ENCODE measurements around the gene ACTR3. TPM values are rescaled to one million over a fixed set of nuclear protein-coding genes. Genes with fewer than 3 reads are reported as not detected.

ACTR3 gene
- total RNA-seq, 1 donor from 2014 or later = 104 TPM

DNA sequence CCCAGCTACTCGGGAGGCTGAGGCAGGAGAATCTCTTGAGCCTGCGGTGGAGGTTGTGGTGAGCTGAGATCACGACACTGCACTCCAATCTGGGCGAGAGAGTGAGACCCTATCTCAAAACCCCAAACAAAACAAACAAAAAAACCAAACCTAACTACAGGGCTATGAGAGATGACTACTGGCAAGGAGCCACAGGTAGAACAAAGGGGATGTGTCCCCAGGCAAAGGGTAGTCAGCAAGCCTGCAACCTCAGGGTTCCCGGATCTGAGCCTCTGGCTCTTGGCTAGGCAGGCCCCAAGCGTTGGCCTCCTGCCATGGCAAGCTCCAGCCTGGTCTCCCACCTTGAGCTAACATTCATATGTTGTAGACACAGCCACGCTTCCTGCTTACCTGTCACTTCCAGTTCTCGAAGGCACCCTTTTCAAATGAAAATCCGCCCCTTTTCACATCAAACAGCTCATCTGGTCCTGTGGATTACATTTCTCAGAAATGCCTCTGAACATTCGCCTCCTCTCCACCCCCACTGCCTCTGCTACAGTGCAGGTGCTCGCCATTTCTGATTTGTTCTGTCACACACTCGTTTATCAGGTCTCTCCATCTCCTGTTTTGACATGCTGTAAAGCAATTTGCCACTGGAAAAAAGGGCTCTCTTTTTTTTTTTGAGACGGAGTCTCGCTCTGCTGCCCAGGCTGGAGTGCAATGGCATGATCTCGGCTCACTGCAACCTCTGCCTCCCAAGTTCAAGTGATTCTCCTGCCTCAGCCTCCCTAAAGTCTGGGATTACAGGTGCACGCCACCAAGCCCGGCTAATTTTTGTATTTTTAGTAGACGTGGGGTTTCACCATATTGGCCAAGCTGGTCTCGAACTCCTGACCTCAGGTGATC is 13.1 kb upstream of the ACTR3 start:
- no peak for DNase-seq

DNA sequence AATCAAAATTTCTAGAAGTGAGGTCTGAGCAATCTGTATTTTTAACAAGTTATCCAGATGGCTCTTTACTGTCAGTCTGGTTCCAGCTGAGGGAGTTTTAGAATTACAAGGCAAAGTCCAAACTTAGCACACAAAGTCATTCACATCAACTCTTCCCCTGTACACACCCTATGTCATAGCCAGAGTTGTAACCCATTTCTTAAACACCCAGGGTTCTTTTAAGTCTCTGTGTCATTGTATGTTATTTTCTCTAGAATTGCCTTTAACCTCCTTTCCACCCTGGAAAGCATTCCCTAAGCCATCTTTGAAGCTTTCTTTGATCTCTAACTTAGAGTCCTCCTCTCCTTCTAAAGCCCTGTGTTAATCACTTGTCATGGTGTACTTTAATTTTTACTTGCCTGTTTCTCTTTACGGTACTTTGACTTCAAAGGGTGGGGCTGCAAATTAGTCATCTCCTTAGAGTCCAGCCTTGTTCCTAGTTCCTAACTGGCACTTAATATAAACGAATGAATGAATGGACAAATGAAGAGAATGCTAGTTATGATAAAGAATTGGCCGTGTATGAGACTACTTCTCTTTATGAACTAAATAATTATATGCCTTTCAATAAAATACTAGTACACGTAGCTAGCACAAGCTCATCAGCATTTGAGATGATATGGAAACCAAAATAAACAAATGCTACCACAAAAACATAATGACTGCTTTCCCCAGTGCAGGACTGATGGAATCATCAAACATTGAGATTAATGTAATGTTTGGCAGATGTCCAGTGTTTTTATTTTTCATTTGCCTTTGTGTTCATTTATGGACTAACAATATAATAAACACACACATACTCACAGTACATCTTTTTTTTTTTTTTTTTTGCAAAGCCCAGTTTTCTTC is 11.9 kb upstream of the ACTR3 start:
- no peak for DNase-seq

DNA sequence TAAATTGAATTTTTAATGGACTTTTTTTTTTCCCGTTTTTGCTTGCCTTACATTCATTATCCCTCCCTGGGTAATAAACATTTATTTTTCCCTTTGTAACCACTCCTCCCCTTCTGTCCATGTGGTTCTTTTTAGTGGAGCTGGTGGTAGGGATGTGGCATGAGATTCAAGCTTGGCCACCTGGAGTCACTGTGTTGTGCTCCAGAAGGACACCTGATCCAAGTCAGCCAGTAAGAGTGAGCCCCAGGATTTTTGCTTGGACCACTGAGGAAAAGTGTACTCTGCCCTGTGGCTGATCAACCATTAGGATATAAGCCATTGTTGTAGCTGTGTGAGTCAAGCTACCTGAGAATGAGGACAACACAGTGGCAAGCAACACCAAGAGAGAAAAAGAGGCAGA is 11.1 kb upstream of the ACTR3 start:
- no peak for DNase-seq

DNA sequence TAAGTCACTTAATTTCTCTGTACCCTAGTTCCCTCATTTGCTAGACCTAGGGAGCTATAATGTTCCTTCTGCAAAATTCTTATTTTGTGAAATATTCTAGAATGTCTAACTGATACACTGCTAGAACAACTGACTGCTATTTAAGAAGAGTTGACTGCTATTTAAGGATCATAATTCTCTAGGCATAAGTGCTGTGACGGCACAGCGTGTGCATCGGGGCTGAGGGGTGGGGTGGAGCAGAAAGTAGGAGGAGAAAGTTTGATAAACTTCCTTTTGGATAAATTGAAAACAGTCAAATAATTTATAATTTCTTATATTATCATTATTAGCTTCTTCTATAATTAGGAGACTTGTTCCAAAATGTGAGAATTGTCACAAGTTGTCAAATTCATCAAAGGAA is 10.4 kb upstream of the ACTR3 start:
- no peak for DNase-seq

DNA sequence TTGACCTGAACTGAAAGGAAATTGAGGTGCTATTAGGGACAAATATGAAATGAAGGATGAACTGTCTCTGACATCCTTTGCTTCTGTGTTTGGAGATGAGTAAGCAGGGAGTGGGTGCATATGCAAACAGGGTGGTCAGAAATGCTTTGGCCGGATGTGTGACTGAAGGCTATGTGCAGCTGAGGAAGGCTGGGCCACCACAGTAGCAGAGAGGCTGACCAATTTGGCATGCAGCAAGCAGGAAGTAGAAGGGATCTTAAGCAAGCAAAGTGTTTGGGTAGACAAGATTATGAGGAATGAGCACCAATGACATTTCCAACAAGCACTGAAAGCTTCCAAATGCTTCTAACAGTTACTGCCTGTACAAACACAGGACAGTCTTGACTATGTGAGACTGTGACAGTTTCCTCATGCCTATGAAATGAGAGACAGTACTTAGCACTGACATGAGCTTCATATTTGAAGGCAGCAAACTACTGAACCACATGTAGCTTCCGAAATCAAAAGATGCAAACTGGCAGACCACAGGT is 3.3 kb upstream of the ACTR3 start:
- no peak for DNase-seq

DNA sequence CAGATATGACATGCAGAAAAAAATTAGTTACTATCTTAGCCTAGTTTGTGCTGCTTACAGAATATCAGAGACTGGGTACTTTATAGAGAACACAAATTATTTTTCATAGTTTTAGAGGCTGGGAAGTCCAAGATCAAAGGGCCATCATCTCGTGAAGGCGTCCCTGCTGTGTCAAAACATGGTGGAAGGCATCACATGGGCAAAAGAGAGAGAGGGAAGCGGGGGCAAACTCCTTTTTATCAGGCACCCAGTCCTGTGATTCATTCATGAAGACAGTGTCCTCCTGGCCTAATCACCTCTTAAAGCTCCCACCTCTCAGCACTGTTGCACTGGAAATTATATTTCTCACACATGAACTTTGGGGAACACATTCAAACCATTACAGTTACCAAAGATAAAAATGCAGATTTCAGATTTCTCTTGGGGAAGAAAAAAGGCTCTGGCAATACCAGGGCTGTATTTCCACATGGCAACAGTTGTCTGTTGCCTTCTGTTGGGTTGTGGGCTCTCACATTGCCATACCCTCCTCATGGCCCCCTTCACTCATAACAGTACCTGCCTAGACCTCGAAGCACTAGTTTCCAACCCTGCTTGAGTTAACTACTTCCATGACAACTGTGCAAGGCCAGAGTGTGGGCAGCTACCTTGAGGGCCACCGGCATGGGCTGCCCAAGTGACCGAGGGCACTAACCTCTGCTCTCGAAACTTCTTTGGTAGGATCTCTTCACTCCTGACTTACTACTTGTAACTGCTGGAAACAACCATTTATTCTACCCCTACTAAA is 2.7 kb upstream of the ACTR3 start:
- no peak for DNase-seq

DNA sequence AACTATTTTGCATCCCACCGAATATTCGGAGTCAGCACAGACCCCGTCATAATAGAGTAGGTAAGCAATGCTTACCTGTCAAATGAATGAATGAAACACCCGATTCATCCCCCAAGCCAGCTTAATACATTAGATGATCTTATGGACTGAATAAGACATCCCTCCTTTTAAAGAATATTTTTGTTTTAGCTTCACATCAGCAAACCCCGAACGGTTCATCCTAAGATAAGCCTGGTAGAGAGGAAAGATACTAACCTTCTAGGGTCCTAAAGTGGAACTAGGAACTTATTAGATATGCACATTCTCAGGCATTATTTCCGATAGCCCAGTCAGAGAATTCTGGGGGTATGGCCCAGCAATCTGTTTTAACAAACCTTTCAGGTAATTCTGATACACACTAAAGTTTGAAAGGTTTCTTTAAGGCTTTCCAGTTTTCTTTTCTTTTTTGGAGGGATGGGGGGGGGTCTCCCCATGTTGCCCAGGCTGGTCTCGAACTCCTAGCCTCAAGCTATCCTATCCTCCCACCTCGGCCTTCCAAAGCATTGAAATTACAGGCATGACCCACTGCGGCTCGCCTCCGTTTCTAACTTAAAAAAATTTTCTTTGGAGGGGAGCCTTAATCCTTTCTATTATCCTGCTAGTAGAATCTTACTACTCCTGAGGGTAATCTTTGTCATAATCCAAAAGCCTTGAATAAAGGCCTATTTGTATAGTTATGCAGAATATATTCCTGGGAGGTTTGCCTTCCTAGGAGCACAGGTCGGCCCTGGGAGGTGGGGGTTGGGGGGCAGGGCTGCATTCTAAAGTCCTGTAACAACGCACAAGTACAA is 1.0 kb upstream of the ACTR3 start:
- no peak for DNase-seq

DNA sequence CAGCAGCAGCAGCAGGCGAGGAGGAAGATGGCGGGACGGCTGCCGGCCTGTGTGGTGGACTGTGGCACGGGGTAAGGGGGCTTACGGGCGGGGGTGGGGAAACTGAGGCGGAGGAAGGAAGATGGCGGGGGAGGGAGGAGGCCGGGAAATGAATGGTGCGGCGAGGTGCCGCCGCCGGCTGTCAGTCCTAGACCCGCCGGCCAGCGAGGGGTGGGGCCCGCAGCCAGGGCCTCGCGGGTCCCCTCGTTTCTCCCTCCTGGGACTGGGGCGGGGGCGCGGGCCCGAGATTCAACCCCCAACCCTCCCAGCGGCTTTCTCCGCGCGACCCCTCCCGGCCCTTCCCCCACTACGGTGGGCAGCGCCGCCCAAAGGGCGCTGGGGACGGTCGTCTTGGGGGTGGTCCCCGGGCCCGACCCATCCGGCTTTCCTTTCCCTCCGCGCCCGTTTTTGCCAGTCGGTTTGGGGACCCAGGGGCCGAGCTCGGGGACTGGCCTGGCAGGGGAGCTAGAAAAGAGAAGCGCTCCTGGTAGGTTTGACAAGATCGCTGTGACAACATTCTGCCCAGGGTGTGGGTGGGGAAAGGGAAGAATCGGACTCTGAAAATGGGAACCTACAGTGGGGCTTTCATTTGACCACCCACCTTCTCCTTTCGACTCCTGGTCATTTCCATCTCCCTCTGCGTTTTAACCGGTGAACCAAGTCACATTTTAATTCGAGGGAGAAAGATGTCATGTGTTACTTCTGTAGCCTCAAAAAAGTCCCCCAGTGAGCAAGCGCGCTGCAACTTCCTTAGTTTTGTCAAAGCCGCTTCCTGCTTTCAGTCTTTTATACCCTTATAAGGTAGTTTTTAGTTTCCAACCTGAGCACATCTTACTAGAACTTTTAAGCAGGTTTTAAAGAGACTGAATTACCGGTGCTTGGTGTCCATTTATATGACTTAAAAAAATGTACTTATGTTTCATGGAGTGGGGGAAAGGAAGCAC is 655 bp downstream of the ACTR3 start:
- peak; percentile 70 for DNase-seq

DNA sequence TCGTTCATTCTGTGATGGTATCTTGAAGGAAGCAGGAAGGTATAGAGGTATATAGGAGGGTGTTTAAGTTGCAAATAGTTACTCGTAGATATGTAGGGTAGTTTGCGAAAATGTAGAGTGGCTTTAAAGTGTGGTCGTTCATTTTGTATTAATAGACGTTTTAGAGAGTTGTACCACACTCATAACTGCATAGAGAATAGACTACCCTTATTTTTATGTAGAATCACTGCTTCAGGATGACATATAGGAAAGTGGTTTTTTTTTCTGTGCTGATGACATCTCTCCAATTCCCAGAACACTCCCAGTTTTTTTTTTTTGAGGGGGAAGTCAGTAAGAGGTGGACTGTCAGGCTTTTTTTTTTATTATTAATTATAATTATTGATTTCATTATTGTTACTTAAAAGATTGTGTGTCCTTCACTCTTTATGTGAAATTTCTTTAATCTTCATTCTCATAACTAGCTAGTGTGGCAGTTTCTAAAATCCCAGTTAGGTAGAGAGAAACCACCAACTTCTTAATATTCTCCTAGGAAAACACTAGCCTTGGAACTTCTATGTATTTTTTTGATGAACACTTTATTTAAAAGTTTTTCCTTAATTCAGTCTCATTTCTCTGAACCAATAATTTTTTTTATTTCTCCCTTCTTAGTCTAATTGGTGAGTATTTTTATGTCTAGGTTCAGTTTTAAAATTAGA is 1.5 kb downstream of the ACTR3 start:
- no peak for DNase-seq

DNA sequence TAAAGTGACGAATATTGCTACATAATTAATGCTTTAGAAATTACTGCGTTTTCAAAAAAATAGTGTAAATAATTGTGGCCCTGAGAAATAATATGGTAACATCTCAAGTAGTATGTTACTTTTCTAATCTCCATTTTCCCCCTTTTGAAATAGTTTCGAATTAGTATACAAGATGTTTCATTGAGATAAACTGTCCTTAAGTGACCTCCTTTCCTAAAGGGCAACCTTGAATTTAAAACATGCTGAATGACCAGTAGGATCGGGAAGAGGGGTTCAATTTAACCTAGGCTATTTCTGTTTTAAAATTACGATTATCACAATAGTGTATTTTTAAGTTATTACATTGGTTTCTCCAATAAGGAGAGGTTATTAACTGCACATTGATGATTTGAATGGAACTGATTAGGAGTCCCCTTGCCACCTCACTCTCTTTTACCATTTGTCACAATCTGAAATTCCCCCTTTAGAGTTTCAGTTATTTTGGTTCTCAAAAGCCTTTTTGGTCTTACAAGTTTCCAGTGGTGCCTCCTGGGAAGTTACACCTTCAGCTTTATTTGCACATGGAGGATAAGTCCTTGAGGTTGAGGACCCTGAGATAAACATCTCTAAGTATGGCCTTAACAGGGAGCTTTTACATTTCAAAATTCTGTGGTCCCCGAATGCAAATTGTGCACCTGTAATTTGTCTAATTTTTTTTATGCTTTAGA is 2.3 kb downstream of the ACTR3 start:
- no peak for DNase-seq

DNA sequence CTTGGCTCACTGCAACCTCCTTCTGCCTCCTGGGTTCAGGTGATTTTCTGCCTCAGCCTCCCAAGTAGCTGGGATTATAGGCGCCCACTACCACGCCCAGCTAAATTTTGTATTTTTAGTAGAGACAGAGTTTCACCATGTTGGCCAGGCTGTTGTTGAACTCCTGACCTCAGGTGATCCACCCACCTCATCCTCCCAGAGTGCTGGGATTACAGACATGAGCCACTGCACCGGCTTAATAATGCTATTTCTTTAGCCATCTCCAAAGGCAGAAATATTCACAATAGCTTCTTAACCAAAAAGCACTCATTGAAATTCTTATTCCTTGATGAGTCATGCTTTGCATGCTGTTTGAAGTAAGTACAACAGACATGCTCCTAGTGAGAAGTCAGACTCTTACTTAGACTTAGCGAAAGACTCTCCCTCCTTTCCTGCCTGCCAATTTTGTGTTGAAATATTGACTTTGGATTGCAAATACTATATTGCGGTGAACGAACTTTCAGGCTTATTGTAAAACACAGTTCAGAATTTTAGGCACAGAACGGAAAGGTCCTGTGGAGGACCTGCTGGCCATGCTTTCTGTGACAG is 4.4 kb downstream of the ACTR3 start:
- DNase-seq = no peak

DNA sequence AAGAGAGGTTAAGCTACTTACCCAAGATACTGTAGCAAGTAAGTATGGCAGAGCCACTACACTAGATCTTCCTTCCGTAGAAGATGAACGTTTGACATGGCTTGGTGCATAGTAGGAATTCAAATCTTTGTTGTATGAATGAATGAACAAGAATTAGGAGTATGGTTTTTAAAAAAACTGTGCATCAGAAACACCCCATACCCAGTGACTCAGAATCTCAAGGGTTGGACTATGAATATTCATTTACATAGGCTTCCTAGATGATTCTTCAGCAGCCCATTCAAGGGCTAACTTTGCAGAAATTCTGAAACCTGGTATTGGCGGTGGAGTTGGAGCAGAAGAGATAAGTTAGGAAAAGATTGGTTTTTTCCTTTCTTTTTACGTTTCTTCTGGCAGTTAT is 5.4 kb downstream of the ACTR3 start:
- no peak for DNase-seq

DNA sequence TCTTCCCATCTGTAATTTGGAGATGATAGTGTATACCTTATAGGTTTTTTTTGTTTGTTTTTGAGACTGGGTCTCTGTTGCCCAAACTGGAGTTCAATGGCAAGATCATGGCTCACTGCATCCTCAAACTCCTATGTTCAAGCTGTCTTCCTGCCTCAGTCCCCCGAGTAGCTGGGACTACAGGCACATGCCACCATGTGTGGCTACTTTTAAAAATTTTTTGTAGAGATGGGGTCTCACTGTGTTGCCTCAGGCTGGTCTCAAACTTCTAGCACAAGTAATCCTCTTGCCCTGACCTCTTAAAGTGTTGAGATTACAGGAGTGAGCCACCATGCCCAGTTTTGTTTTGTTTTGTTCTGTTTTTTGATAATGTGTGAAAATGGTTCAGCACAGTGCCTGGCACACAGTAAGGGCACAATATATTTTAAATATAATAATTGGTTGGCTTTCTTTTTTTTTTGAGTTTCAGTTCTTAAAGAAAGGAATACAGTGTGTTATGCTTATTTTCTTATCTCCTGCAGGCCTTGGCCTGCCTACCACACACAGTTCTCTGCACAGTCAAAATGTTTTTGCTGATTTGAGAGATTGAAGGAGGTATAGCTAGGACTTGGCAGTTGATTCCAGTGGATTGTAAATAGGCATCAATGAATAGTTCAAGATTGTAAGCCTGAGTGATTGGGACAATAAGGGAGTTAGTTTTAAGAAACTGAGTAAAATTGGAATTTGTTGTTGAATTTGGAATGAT is 6.1 kb downstream of the ACTR3 start:
- DNase-seq = no peak

DNA sequence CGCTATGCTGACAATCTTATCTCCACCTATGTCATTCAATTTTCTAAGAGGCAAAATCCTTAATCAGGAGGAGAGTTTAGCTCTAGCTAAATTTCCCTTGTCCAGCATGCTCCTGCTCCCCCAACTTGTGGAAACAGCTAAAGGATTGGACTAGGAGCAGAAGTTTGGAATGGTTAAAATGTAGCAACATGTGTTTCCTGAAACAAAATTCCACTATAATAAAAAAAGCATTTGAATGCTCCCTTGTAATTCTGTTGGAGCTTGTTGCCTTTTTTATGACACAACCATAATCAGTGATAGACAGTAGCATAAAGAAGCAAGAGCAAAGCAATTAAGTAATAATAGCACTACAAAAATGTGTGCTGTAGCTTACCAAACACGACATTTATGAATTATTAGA is 6.9 kb downstream of the ACTR3 start:
- peak; percentile 30 for DNase-seq

DNA sequence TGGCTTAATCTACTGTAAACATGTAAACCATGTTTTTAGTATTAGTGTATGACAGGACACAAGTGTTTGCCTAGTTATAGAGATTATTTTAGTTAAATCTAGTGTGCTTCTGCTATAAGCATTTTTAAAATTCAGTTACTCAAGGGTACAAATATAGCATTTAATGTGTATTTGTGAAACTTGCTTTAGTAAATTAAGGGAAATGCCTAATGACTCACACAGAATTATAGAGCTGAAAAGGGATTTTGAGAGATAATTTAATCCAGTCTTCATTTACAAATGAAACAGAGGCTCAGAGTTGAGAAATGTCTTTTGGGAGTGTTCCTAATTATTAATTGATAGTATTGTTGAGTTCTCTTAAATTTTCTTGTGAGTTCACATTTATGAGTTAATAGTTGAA is 8.2 kb downstream of the ACTR3 start:
- DNase-seq = no peak

DNA sequence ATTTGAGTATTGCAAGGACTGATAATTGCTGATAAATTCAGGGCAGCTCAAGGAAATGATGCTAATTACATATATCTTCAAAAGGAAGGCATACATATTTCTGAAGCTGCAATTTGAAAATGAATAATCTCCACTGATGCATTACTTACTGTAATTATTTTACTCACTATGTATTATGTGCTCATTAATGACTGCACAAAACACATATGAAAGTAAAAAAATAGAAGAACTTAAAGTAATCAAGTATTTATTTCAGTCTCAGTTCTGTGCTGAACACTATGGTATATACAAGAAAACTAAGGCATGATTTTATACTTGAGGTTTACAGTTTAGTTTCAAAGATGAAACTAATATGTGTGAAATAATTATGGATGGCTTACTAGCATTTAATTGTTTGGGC is 9.3 kb downstream of the ACTR3 start:
- DNase-seq = no peak

DNA sequence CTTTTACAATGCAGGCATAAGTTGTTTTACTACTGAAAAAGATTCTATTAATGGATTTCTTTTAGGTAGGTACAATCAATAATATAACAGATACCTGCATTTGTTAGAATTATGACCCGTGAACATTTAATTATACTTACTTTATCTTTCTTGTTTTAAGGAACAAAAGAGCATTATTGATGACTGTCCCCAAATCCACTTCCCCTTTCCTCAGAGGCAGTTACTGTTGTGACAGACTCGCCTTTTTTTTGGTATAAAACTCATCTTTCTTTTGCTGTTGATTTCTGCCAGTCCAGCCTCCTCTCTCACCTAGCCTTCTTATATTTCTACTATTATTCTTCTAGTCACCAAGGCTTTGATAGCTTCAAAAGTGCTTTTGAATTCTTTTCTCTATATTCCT is 12.1 kb downstream of the ACTR3 start:
- DNase-seq = no peak

DNA sequence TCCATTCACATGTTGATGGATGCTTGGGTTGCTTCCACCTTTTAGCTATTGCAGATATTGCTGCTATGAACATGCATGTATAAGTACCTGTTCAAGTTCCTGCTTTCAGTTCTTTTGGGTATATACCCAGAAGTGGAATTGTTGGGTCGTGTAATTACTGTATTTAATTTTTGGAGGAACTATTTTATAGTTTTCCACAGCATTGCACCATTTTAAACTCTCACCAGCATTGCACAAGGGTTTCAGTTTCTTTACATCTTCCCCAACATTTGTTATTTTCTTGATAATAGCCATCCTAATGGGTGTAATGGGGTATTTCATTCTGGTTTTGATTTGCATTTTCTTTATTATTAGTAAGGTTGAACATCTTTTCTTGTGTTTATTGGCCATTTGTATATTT is 16.0 kb downstream of the ACTR3 start:
- DNase-seq = no peak

Data from skin of body (tissue), 2 donors.